ENCODE measurements around the gene GRM1. TPM values are rescaled to one million over a fixed set of nuclear protein-coding genes. Genes with fewer than 3 reads are reported as not detected.

Gene GRM1
- total and polyA plus RNA-seq, 9 of the 15 experiments (the other 6 are each of a cell fraction or from before 2014, with no cell fraction given) = not detected

- TF ChIP-seq C11orf30 (IDR thresholded peaks at IDR 0.05; ENCODE audit: low read depth) (peak; percentile 55; the same call in 1 of the 2 replicates), CBX8 (IDR thresholded peaks at IDR 0.05; ENCODE audit: borderline replicate concordance, extremely low read depth, low read depth, low read length, poor library complexity, severe bottlenecking) (no peak), MECOM (CRISPR knock-in tag; IDR thresholded peaks at IDR 0.05) (no peak), ILF3 (IDR thresholded peaks at IDR 0.05; ENCODE audit: borderline replicate concordance) (no peak), GATAD2B (IDR thresholded peaks at IDR 0.05; ENCODE audit: borderline replicate concordance) (no peak), PTBP1 (IDR thresholded peaks at IDR 0.05; ENCODE audit: low read depth, low read length) (no peak), AFF1 (IDR thresholded peaks at IDR 0.05; ENCODE audit: low read depth in 1 of 2, partially characterized antibody in 2 of 2) (no peak), SMAD4 (CRISPR knock-in tag; conservative IDR thresholded peaks at IDR 0.05) (0 out of 2 replicates have a peak, but pooled peaks have one; percentile 12), NR0B1 (IDR thresholded peaks at IDR 0.05; ENCODE audit: partially characterized antibody) (no peak), CXXC5 (CRISPR knock-in tag; IDR thresholded peaks at IDR 0.05) (peak; percentile 16; the same call in 1 of the 2 replicates), NFE2 (IDR thresholded peaks at IDR 0.05; ENCODE audit: low read depth) (peak; percentile 77), ZNF316 (IDR thresholded peaks at IDR 0.05) (peak; percentile 58), SPI1 (IDR thresholded peaks at IDR 0.05; ENCODE audit: borderline replicate concordance, low read depth, low read length) (peak; percentile 65; the same call in 1 of the 2 replicates)
- TF ChIP-seq, protein P1, sequence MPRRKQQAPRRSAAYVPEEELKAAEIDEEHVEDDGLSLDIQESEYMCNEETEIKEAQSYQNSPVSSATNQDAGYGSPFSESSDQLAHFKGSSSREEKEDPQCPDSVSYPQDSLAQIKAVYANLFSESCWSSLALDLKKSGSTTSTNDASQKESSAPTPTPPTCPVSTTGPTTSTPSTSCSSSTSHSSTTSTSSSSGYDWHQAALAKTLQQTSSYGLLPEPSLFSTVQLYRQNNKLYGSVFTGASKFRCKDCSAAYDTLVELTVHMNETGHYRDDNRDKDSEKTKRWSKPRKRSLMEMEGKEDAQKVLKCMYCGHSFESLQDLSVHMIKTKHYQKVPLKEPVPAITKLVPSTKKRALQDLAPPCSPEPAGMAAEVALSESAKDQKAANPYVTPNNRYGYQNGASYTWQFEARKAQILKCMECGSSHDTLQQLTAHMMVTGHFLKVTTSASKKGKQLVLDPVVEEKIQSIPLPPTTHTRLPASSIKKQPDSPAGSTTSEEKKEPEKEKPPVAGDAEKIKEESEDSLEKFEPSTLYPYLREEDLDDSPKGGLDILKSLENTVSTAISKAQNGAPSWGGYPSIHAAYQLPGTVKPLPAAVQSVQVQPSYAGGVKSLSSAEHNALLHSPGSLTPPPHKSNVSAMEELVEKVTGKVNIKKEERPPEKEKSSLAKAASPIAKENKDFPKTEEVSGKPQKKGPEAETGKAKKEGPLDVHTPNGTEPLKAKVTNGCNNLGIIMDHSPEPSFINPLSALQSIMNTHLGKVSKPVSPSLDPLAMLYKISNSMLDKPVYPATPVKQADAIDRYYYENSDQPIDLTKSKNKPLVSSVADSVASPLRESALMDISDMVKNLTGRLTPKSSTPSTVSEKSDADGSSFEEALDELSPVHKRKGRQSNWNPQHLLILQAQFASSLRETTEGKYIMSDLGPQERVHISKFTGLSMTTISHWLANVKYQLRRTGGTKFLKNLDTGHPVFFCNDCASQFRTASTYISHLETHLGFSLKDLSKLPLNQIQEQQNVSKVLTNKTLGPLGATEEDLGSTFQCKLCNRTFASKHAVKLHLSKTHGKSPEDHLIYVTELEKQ (CRISPR knock-in tag; IDR thresholded peaks at IDR 0.05) = no peak
These were observed 310.9 kb downstream of the GRM1 start (continued) for GRCh38 chr6:146339716-146340115.
